ENCODE data around the gene VIPR1. TPM values are rescaled to one million over a fixed set of nuclear protein-coding genes. Genes with fewer than 3 reads are reported as not detected.

The VIPR1 gene
- total RNA-seq, 1 experiment from 2014 or later, result 9.4 TPM

DNA sequence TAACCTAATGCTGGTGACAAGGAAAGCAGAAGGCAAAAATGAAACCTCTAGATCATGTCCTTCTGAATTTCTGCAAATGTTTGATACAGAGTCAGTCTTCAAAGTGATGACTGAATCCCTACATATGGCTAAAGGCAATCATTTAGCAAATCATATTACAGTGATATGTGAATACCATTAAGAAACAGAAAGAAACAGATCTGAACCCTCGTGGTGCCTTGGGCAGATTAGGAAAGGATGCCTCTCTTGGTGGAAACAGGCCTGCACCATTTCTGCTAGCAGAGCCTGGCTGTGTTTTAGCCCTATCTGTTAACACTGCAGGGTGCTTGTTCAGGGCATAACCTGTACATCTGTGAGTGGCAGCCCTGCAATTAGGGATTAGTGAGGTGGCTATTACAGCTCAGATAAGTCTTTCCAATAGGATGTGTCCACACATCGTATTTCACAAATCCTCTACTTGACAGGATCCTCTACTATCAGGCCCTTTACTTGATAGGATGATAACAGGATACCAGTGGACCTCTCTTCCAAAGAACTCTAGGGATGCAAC lies 67.2 kb downstream of the VIPR1 start (continued):
- TF ChIP-seq STAT6 (CRISPR knock-in tag; conservative IDR thresholded peaks at IDR 0.05; ENCODE audit: low read depth) (no peak), SMAD4 (CRISPR knock-in tag; IDR thresholded peaks at IDR 0.05) (no peak), IRF2 (CRISPR knock-in tag; IDR thresholded peaks at IDR 0.05; ENCODE audit: borderline replicate concordance, low read depth) (no peak)
- TF ChIP-seq, protein P1, sequence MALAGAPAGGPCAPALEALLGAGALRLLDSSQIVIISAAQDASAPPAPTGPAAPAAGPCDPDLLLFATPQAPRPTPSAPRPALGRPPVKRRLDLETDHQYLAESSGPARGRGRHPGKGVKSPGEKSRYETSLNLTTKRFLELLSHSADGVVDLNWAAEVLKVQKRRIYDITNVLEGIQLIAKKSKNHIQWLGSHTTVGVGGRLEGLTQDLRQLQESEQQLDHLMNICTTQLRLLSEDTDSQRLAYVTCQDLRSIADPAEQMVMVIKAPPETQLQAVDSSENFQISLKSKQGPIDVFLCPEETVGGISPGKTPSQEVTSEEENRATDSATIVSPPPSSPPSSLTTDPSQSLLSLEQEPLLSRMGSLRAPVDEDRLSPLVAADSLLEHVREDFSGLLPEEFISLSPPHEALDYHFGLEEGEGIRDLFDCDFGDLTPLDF (CRISPR knock-in tag; IDR thresholded peaks at IDR 0.05), result no peak

GRCh38 chr3:42572278-42572677 lies 69.8 kb downstream of the VIPR1 start:
- no peaks in the 10 kb centered on the region for H3K27me3 Mint-ChIP-seq (ENCODE audit: low read depth)
- H3K27ac Mint-ChIP-seq, result peak overlapping the region; percentile 38
- H3K36me3 Mint-ChIP-seq, result peaks cover 39% of the 10 kb centered on the region
- peaks cover 7% of the 10 kb centered on the region for H3K4me1 Mint-ChIP-seq
- DNase-seq (ENCODE audit: low spot score) (peak; percentile 73), ATAC-seq (peak; percentile 100)
- no peak overlapping the region for H3K4me3 Mint-ChIP-seq
- ChIA-PET POLR2A (interaction anchor here (1.4 kb wide), 1 partner anchor 18 kb away, joined by 3 read pairs; the partner anchor contains the start of gene SS18L2), CTCF (interaction anchor here (0.7 to 1.8 kb wide), 5 partner anchors 10 to 178 kb away, joined by 4 to 6 read pairs (median 5); partner anchors contain the start of genes SS18L2 and ZBTB47)
- peaks cover 26% of the 10 kb centered on the region for H3K9me3 Mint-ChIP-seq
- TF ChIP-seq, protein P1 (CRISPR knock-in tag; IDR thresholded peaks at IDR 0.05), result no peak
- TF ChIP-seq CTCF (IDR thresholded peaks at IDR 0.05), result peak; percentile 34; the same call in 1 of the 2 replicates
- 0 out of 2 replicates have a peak, but pooled peaks have one; percentile 14 for TF ChIP-seq TEAD1 (CRISPR knock-in tag; IDR thresholded peaks at IDR 0.05)

DNA sequence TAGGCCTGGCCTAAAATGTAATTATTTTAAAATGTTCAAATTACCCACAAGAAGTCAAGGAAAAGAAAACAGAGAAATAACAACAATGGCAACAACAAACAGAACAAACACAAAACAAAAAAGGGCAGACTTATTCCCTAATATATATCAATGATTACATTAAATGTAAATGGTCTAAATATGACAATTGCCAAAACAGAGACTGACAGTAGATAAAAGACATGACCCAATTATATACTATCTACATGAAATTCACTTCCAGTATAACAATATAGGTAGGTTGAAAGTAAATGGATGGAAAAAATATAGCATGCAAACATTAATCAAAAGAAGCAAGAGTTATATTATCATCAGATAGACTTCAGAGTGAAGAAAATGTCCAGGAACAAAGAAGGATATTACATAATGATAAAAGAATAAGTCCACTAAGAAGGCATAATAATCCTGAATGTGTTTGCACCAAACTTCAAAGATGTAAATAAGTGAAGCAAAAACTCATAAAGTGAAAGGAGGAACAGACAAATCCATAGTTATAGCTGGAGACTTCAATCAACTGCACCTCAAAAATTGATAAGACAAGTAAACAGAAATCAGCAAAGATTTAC lies 72.8 kb downstream of the VIPR1 start:
- TF ChIP-seq TP53 (CRISPR knock-in tag; IDR thresholded peaks at IDR 0.05) (no peak), PREB (CRISPR knock-in tag; IDR thresholded peaks at IDR 0.05; ENCODE audit: borderline replicate concordance) (no peak), MYBL2 (CRISPR knock-in tag; IDR thresholded peaks at IDR 0.05) (no peak), ZNF396 (CRISPR knock-in tag; IDR thresholded peaks at IDR 0.05; ENCODE audit: borderline replicate concordance) (no peak), FOXP1 (CRISPR knock-in tag; IDR thresholded peaks at IDR 0.05; ENCODE audit: borderline replicate concordance) (no peak), HMGA2 (CRISPR knock-in tag; IDR thresholded peaks at IDR 0.05) (no peak), GTF2I (CRISPR knock-in tag; conservative IDR thresholded peaks at IDR 0.05) (no peak), NFATC4 (CRISPR knock-in tag; IDR thresholded peaks at IDR 0.05) (no peak), ZNF671 (CRISPR knock-in tag; IDR thresholded peaks at IDR 0.05) (no peak), JUN (CRISPR knock-in tag; IDR thresholded peaks at IDR 0.05) (no peak), FOXJ3 (CRISPR knock-in tag; IDR thresholded peaks at IDR 0.05; ENCODE audit: borderline replicate concordance) (no peak)
- TF ChIP-seq, protein P2, sequence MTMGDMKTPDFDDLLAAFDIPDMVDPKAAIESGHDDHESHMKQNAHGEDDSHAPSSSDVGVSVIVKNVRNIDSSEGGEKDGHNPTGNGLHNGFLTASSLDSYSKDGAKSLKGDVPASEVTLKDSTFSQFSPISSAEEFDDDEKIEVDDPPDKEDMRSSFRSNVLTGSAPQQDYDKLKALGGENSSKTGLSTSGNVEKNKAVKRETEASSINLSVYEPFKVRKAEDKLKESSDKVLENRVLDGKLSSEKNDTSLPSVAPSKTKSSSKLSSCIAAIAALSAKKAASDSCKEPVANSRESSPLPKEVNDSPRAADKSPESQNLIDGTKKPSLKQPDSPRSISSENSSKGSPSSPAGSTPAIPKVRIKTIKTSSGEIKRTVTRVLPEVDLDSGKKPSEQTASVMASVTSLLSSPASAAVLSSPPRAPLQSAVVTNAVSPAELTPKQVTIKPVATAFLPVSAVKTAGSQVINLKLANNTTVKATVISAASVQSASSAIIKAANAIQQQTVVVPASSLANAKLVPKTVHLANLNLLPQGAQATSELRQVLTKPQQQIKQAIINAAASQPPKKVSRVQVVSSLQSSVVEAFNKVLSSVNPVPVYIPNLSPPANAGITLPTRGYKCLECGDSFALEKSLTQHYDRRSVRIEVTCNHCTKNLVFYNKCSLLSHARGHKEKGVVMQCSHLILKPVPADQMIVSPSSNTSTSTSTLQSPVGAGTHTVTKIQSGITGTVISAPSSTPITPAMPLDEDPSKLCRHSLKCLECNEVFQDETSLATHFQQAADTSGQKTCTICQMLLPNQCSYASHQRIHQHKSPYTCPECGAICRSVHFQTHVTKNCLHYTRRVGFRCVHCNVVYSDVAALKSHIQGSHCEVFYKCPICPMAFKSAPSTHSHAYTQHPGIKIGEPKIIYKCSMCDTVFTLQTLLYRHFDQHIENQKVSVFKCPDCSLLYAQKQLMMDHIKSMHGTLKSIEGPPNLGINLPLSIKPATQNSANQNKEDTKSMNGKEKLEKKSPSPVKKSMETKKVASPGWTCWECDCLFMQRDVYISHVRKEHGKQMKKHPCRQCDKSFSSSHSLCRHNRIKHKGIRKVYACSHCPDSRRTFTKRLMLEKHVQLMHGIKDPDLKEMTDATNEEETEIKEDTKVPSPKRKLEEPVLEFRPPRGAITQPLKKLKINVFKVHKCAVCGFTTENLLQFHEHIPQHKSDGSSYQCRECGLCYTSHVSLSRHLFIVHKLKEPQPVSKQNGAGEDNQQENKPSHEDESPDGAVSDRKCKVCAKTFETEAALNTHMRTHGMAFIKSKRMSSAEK (CRISPR knock-in tag; IDR thresholded peaks at IDR 0.05; ENCODE audit: borderline replicate concordance), result no peak
- TF ChIP-seq, protein P3, sequence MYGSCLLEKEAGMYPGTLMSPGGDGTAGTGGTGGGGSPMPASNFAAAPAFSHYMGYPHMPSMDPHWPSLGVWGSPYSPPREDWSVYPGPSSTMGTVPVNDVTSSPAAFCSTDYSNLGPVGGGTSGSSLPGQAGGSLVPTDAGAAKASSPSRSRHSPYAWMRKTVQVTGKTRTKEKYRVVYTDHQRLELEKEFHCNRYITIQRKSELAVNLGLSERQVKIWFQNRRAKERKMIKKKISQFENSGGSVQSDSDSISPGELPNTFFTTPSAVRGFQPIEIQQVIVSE (CRISPR knock-in tag; IDR thresholded peaks at IDR 0.05; ENCODE audit: borderline replicate concordance), result no peak
- CTCF ChIA-PET, result interaction anchor here (0.6 kb wide), 1 partner anchor 169 kb away, joined by 3 read pairs; no protein-coding TSS in a partner anchor
- H3K27ac Mint-ChIP-seq, result no peak overlapping the region

More for the DNA sequence above, 72.8 kb downstream of the VIPR1 start:
- H3K36me3 Mint-ChIP-seq, result peaks cover 30% of the 10 kb centered on the region
- no peaks in the 10 kb centered on the region for H3K27me3 Mint-ChIP-seq (ENCODE audit: low read depth)
- peaks cover 11% of the 10 kb centered on the region for H3K4me1 Mint-ChIP-seq
- H3K4me3 Mint-ChIP-seq, result no peak overlapping the region
- DNase-seq (ENCODE audit: low spot score) (no peak), ATAC-seq (no peak)
- H3K9me3 Mint-ChIP-seq, result peaks cover 30% of the 10 kb centered on the region
- POLR2A ChIA-PET, result no interaction called here
